ENCODE measurements around the gene PFDN4. TPM values are rescaled to one million over a fixed set of nuclear protein-coding genes. Genes with fewer than 3 reads are reported as not detected.

PFDN4 gene
- total and polyA plus RNA-seq, 2 of the 13 experiments (the other 11 are each of a cell fraction or from before 2014, with no cell fraction given): 59.8 to 227 TPM

- no peak for TF ChIP-seq CREB3 (CRISPR knock-in tag; IDR thresholded peaks at IDR 0.05)
Observed at GRCh38 chr20:54209216-54209813, 1.4 kb downstream of the PFDN4 start (continued).

- no TSS peak for BruUV-seq (replicated peaks)
Observed at GRCh38 chr20:54212226-54212625, 4.3 kb downstream of the PFDN4 start.

More at GRCh38 chr20:54212226-54212625, 4.3 kb downstream of the PFDN4 start:
- POLR2A ChIA-PET: interaction anchor here (1.0 kb wide), 1 partner anchor 145 kb away, joined by 3 read pairs; no protein-coding TSS in a partner anchor
- intact Hi-C loops (cut with micrococcal nuclease; ENCODE audit: unreplicated experiment) (no loop called here), in situ Hi-C loops (cut with HindIII; ENCODE audit: extremely low pct_ligation_motif_present, low pct_unique_long_range_greater_than_20kb) (loop anchor here (25.0 kb wide), 1 partner anchor 1125 kb away; no protein-coding TSS in a partner anchor)
- Histone ChIP-seq H3K36me3 (replicated peaks in 1 of 2; ENCODE audit: control insufficient read depth in 1 of 2, insufficient read depth in 2 of 2, low read length in 2 of 2) (peaks cover 24 to 46% of the 10 kb centered on the region in 2 experiments), H4K20me1 (ENCODE audit: insufficient read depth, low read length) (peaks cover 39% of the 10 kb centered on the region), H3K27me3 (ENCODE audit: control insufficient read depth in 1 of 2, insufficient read depth in 2 of 2, low read length in 2 of 2) (no peaks in the 10 kb centered on the region; a peak in 1 of 5 replicates), H3K79me2 (ENCODE audit: insufficient read depth, low read length) (peaks cover 76% of the 10 kb centered on the region), H3K9me3 (ENCODE audit: low read length) (no peaks in the 10 kb centered on the region; the same call in 1 of the 2 replicates), H3K9ac (ENCODE audit: insufficient read depth, low read depth, low read length) (no peak overlapping the region), H3K4me3 (replicated peaks in 1 of 3; ENCODE audit: insufficient read depth in 1 of 3, low read depth in 2 of 3, low read length in 3 of 3) (no peak overlapping the region), H3K4me2 (ENCODE audit: low read depth, low read length) (no peak overlapping the region), H2AFZ (ENCODE audit: low read length) (no peak overlapping the region), H3K27ac (ENCODE audit: extremely low read length, insufficient read depth, low read length) (no peak overlapping the region), H3K4me1 (ENCODE audit: insufficient read depth, low read length) (peaks cover 32% of the 10 kb centered on the region)
- DNase-seq (ENCODE audit: low spot score): no peak
- no peak for FAIRE-seq
- TF ChIP-seq ZNF543 (CRISPR knock-in tag; IDR thresholded peaks at IDR 0.05) (no peak), KLF9 (CRISPR knock-in tag; IDR thresholded peaks at IDR 0.05; ENCODE audit: low read depth) (no peak), WIZ (CRISPR knock-in tag; IDR thresholded peaks at IDR 0.05) (no peak), TEAD2 (CRISPR knock-in tag; IDR thresholded peaks at IDR 0.05) (no peak), TMF1 (CRISPR knock-in tag; IDR thresholded peaks at IDR 0.05; ENCODE audit: low read depth) (no peak), ZNF740 (CRISPR knock-in tag; IDR thresholded peaks at IDR 0.05) (no peak), CREB1 (IDR thresholded peaks at IDR 0.05) (no peak), CREB1 (CRISPR knock-in tag; IDR thresholded peaks at IDR 0.05) (no peak), ZNF496 (CRISPR knock-in tag; IDR thresholded peaks at IDR 0.05; ENCODE audit: insufficient replicate concordance) (no peak), HHEX (CRISPR knock-in tag; IDR thresholded peaks at IDR 0.05) (no peak), ZBTB37 (CRISPR knock-in tag; IDR thresholded peaks at IDR 0.05) (no peak)
- WGBS (ENCODE audit: low lambda C conversion rate): 100% methylated on average over 1 of the region's 1 CpG
- ATAC-seq: no peak
- CTCF ChIA-PET (ENCODE audit: low intra/inter-chr PET ratio, low total read pairs): no interaction called here
